Uterus (tissue), 4 donors: ENCODE measurements around the gene ITIH5. TPM values are rescaled to one million over a fixed set of nuclear protein-coding genes. Genes with fewer than 3 reads are reported as not detected.
A peak's percentile ranks its signal among the peaks of the same experiment; 100 is the strongest.

Source experiments
- DNase-seq, 2 donors: peaks; one replicate each; pipeline ENCODE4 v3.0.0-alpha.2; 2019 to 2020
- H3K27ac ChIP-seq, 2 donors: fragments of 200-600 bp; sonication (generic); 1 replicate in 1 of 2; 2 replicates in 1 of 2; pipeline ENCODE4 v1.5.1; 2016 to 2018
- H3K27me3 ChIP-seq, 2 donors: fragments of 200-600 bp; sonication (generic); one replicate each; pipeline ENCODE4 v1.5.1; 2018 to 2019; ENCODE audit warnings: control low read depth in 1 of 2
- H3K36me3 ChIP-seq, 2 donors: fragments of 200-600 bp; sonication (generic); one replicate each; pipeline ENCODE4 v1.5.1; 2019; ENCODE audit warnings: control low read depth in 1 of 2
- H3K4me1 ChIP-seq, 2 donors: fragments of 200-600 bp; sonication (generic); one replicate each; pipeline ENCODE4 v1.5.1; 2018 to 2019; ENCODE audit warnings: control low read depth in 1 of 2
- H3K4me3 ChIP-seq, 2 donors: fragments of 200-600 bp; sonication (generic); 1 replicate in 1 of 2; 2 replicates in 1 of 2; pipeline ENCODE4 v1.5.1; 2018 to 2019; ENCODE audit warnings: mild to moderate bottlenecking in 1 of 2
- H3K9me3 ChIP-seq, 2 donors: fragments of 200-600 bp; sonication (generic); one replicate each; pipeline ENCODE4 v1.5.1; 2019; ENCODE audit warnings: control low read depth in 1 of 2
- CTCF ChIP-seq, 4 experiments: fragments of 200-600 bp in 2 of 4; fragments of 450-650 bp in 2 of 4; sonication (generic) in 2 of 4; IDR thresholded peaks; one replicate each; pipeline ENCODE4 v1.5.1; 2016 to 2019; ENCODE audit warnings: antibody characterized with exemption in 4 of 4, mild to moderate bottlenecking in 2 of 4, moderate library complexity in 1 of 4
- POLR2A ChIP-seq, 2 donors: fragments of 450-650 bp; IDR thresholded peaks; one replicate each; pipeline ENCODE4 v1.6.1; 2016; ENCODE audit warnings: antibody characterized with exemption in 2 of 2, mild to moderate bottlenecking in 1 of 2, moderate library complexity in 1 of 2
- intact Hi-C: fragments of 100-400 bp; cut with DNase I; formaldehyde crosslinking; loops from one replicate; pipeline ENCODE4 v1.15.1; 2023; ENCODE audit warnings: low total_unique reads
- total RNA-seq, 4 donors: library from RNA; depleted of rRNA in 3 of 4; stranded (reverse); fragments of >200 nt in 3 of 4; gene quantifications; one replicate each; pipeline versions ENCODE4 v1.1.0 to v1.2.4, GENCODE V29; 2014 to 2023
- donor health status: DM: yes; HTN: yes; CAD: no.

ITIH5 gene
- total RNA-seq, 4 donors from 2014 or later: 8.4 to 32.9 (median 16.9) TPM

- Histone ChIP-seq H3K9me3 (no peaks in the 10 kb centered on the region), H3K4me3 (no peak overlapping the region), H3K36me3 (no peaks in the 10 kb centered on the region), H3K27me3 (no peaks in the 10 kb centered on the region), H3K27ac (no peak overlapping the region), H3K4me1 (no peaks in the 10 kb centered on the region)
- TF ChIP-seq CTCF (IDR thresholded peaks at IDR 0.05): no peak
- TF ChIP-seq POLR2A (IDR thresholded peaks at IDR 0.05): no peak
- DNase-seq: no peak
- intact Hi-C loops: no loop called here
Measured at GRCh38 chr10:7537126-7537525, 129.6 kb downstream of the ITIH5 start.

GRCh38 chr10:7534480-7534852 is 132.3 kb downstream of the ITIH5 start:
- H3K4me3 ChIP-seq: no peak overlapping the region
- H3K4me1 ChIP-seq: no peaks in the 10 kb centered on the region
- no peak for TF ChIP-seq POLR2A (IDR thresholded peaks at IDR 0.05)
- TF ChIP-seq CTCF (IDR thresholded peaks at IDR 0.05): no peak
- H3K9me3 ChIP-seq: no peaks in the 10 kb centered on the region
- H3K36me3 ChIP-seq: no peaks in the 10 kb centered on the region
- DNase-seq: no peak
- intact Hi-C loops: no loop called here
- no peaks in the 10 kb centered on the region for H3K27me3 ChIP-seq
- no peak overlapping the region for H3K27ac ChIP-seq

- no peak for TF ChIP-seq POLR2A (IDR thresholded peaks at IDR 0.05)
- TF ChIP-seq CTCF (IDR thresholded peaks at IDR 0.05): no peak
- Histone ChIP-seq H3K4me1 (no peaks in the 10 kb centered on the region), H3K4me3 (no peak overlapping the region), H3K27ac (no peak overlapping the region), H3K9me3 (no peaks in the 10 kb centered on the region), H3K27me3 (no peaks in the 10 kb centered on the region), H3K36me3 (no peaks in the 10 kb centered on the region)
- intact Hi-C loops: no loop called here
- no peak for DNase-seq
Measured at GRCh38 chr10:7533657-7534479, 132.9 kb downstream of the ITIH5 start.

- no peak overlapping the region for H3K4me3 ChIP-seq
- intact Hi-C loops: no loop called here
- no peak for DNase-seq
- no peak overlapping the region for H3K27ac ChIP-seq
- H3K36me3 ChIP-seq: no peaks in the 10 kb centered on the region
- TF ChIP-seq CTCF (IDR thresholded peaks at IDR 0.05): no peak
- TF ChIP-seq POLR2A (IDR thresholded peaks at IDR 0.05): no peak
- H3K27me3 ChIP-seq: no peaks in the 10 kb centered on the region
- H3K4me1 ChIP-seq: no peaks in the 10 kb centered on the region
- no peaks in the 10 kb centered on the region for H3K9me3 ChIP-seq
Measured at GRCh38 chr10:7532723-7533498, 133.9 kb downstream of the ITIH5 start.

- no peak for TF ChIP-seq POLR2A (IDR thresholded peaks at IDR 0.05)
- TF ChIP-seq CTCF (IDR thresholded peaks at IDR 0.05): peak in 2 of 4 experiments; percentile 8 to 32
- no peak for DNase-seq
Measured at GRCh38 chr10:7529638-7530037, 137.1 kb downstream of the ITIH5 start.

More at GRCh38 chr10:7529638-7530037, 137.1 kb downstream of the ITIH5 start:
- H3K27me3 ChIP-seq: no peaks in the 10 kb centered on the region
- H3K9me3 ChIP-seq: no peaks in the 10 kb centered on the region
- intact Hi-C loops: loop anchor here (5.0 kb wide), 1 partner anchor 158 kb away; no protein-coding TSS in a partner anchor
- no peak overlapping the region for H3K27ac ChIP-seq
- H3K4me1 ChIP-seq: no peaks in the 10 kb centered on the region
- no peaks in the 10 kb centered on the region for H3K36me3 ChIP-seq
- no peak overlapping the region for H3K4me3 ChIP-seq
